Activated CD4-positive, alpha-beta T cell treated with anti-CD3 and anti-CD28 coated beads for 1 hour (primary cell): Measurements from ENCODE around the gene DCAF10.
"Not testable (repeated sequence)": the region's sequence is repeated elsewhere in the genome, so short reads cannot be mapped to it uniquely, and the experiment has no call there.

Experiments used
- DNase-seq: peaks from one replicate; pipeline ENCODE4 v3.0.0-alpha.2; 2020

DCAF10 gene

GRCh38 chr9:37870081-37870798, 69.6 kb downstream of the DCAF10 start:
- no peak for DNase-seq

GRCh38 chr9:37870799-37871176, 70.2 kb downstream of the DCAF10 start:
- no peak for DNase-seq

DNA sequence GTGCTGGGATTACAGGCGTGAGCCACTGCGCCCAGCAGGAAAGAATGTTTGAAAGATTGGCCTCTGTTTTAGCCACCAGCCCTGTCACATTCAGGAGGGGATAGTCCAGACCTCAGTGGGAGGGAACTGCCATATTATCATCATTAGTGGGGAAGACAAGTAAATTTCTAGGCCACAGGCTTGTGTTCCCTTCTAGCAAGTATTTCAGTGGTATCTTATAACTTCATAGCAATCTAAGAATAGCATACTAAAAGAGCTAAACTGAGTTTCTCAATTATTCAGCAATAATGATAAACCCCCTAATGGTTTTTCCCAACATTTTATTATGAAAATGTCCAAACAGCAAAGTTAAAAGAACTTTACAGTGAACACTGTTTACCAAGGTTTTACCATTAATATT, 73.4 kb downstream of the DCAF10 start:
- DNase-seq, result no peak

DNA sequence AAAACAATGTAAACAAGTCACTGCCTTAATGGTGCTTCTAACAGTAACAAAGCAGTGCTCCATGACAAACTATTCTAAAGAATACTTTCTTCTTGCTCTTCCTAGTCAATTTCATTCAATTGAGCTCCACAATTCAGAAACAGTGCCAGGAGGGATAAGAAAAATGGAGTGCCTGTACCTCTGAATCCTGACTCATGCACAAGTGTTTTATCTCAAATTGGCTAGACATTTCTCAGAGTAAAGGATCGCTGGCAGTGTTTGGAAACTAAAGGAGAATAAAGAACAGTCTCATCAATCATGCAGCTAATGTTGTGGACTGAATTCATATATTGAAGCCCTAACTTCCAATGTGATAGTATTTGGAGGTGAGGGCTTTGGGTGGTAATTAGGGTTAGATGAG, 75.8 kb downstream of the DCAF10 start:
- no peak for DNase-seq

GRCh38 chr9:37880916-37881479, 80.4 kb downstream of the DCAF10 start:
- no peak for DNase-seq

GRCh38 chr9:37887977-37888583, 87.5 kb downstream of the DCAF10 start:
- DNase-seq, result not testable (repeated sequence)

GRCh38 chr9:37889536-37889935, 88.9 kb downstream of the DCAF10 start:
- DNase-seq, result no peak

DNA sequence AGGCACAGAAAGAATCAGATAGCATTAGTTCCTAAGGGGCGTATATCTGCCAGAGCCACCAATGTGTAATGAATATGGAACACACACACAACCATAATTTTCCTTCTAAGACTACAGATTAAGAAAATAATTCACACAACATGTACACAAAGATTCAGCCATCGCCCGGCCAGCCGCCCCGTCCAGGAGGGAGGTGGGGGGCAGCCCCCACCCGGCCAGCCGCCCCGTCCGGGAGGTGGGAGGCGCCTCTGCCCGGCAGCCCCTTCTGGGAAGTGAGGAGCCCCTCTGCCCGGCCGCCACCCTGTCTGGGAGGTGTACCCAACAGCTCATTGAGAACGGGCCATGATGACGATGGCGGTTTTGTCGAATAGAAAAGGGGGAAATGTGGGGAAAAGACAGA, 90.4 kb downstream of the DCAF10 start:
- not testable (repeated sequence) for DNase-seq

DNA sequence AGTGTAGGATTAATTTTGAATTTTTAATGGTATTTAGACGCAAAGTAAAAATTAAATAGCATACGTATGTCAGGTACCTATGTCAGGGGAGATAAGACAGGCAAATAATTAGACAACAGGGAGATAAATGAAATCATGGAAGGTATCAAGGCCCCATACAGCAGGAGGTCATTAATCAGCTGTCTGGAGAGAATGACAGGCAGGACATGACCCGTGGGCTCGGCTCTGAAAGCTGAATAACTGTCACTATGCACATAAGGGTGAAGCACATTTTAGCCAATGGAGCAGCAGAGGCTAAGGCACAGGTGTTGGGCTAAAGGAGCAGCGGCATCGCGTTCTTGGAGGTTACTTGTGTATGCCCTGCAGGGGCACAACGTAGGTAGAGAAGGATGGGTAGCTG, 91.5 kb downstream of the DCAF10 start:
- DNase-seq, result no peak

GRCh38 chr9:37897665-37898064, 97.1 kb downstream of the DCAF10 start:
- DNase-seq, result no peak

DNA sequence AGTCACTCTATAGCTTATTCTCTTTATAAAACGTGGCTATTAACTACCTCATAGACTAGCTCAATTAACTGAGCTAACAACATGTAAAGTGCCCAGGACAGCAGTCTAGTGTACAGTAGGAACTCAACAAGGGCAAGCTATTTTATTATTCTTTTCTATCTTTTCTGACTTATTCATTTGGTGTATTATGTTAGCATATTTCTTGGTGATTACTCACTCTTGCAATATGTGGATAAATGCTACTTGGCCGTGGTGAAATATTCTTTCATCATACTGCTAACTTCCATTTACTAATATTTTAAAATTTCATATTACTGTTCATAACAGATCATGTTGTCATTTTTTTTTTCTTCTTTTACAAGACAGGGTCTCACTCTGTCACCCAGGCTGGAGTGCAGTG, 98.4 kb downstream of the DCAF10 start:
- no peak for DNase-seq

DNA sequence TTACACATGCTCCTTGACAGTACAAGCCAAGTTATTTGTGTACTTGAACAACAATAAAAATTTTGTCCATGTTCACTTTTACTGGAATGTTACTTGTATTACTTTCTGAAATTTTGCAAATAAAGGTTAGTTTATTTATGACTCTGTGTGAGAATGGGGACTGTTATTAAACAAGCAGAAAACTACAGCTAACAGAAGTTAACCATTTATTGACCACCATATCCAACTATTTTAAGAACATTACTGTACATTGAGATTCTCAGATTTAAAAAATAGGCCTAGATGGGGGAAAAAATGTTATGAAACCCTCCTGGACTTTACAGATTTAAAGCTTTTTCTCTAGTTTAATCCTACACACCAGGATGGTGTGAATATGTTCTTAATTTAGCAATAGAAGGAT, 101.5 kb downstream of the DCAF10 start:
- no peak for DNase-seq

DNA sequence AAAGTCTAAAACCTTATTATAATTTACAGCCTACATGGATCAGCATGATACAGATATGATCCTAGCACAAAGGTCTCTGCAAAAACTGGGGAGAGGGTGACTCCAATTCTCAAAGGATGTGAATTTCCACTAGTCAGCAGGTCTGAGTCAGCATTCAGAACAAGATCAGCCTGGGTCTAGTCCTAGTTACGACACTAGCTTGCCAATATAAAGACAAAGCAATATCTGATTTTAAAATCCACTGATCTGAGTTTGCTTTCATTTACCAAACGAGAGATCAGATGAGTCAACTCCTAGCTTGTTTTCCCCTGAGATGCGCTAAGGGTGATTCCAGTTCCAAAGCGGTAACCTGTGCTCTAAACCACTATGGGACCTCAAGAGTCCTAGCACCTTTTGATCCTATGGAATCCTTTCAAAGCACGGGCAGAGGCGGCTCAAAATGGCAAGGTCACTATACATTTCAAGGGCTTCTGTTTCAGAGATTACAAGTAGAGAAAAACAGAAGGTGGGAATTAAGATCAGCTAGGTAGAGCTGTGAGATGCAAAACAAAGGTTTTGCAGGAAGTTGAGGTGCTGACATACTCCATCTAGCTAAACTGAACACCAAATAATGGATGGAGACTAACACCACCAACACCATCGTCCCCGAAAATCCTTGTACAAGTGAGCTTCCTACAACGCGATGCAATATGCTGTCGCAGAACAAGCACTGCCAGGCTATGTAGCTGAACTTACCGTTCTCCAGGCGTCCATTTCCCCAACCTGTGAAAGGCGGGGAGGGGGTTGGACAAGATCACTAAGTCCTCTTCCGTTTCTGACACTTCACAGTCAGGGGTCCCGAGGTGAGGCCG, 102.4 kb downstream of the DCAF10 start:
- DNase-seq, result no peak

- DNase-seq, result peak; percentile 92
Measured at GRCh38 chr9:37903647-37904444, 103.2 kb downstream of the DCAF10 start, which contains the start of gene SLC25A51. Gene SLC25A51 (minus strand): TSS chr9:37904127. CDS start chr9:37888550, 15,577 bp downstream.

DNA sequence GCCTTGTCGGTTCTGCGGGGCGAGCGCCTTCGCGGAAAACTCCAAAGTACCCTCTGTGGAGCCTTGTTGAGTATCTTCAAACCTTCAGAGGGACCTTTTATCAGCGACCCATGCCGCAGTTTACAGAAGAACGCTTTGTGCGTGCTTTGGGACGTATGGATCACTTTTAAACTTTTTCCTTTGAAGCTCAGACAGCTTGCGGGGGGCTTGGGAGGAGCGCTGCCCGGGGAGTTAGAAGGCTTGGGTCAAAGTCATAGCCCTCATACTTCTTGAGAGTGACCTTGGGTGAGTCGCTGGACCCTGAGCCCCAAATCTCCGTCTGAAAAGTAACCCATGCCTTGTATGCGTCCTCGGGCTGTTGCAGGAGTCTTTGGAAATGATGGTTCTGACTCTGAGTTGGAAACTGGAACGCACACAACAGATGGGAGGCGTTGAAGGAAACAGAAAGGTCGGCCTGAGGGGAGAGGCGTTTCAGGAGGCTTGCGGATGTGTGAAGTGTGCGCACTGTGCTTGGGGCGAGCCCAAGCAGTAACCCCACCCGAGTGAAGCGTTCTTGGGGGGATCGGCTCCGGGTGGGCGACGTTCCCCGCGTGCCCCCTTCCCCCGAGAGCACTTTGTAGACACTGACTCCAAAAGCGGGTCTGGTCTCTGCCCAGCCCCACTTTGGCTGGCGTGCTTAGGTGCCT, 104.0 kb downstream of the DCAF10 start:
- DNase-seq, result no peak

DNA sequence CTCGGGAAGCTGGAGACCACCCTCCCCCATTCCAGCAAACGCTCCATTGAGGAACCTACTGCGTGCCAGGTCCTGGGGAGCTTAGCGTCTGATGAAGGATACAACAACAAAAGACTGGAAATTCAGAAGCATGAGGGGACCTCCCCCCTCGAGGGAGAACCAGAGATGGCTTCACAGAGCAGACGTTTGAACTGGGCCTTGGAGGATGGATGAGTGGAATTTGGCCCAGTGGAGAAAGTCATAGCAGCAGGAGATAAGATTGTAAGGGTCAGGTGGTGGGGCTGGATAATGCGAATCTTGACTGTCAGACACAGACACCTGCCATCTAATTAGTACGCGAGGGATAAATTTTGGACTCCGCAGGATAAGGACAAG, 104.5 kb downstream of the DCAF10 start:
- no peak for DNase-seq

DNA sequence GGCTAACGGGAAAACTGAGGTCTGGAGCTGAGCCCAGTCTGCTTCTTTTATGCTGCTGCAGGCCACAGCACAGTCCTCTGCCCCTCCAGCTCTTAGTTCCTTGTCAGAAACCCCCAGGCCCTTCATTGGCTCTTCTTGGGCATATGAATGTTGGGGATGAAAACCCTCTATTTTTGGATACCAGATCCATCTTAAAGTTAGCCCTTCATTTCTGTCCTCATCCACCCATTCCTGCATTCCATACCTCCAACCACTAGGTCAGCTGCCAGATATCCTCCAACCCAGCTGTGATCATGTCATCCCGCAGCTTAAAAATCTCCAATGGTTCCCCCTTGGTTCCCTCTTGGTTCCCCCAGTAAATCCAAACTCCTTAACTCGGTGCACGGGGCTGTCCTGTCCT, 105.2 kb downstream of the DCAF10 start:
- no peak for DNase-seq

DNA sequence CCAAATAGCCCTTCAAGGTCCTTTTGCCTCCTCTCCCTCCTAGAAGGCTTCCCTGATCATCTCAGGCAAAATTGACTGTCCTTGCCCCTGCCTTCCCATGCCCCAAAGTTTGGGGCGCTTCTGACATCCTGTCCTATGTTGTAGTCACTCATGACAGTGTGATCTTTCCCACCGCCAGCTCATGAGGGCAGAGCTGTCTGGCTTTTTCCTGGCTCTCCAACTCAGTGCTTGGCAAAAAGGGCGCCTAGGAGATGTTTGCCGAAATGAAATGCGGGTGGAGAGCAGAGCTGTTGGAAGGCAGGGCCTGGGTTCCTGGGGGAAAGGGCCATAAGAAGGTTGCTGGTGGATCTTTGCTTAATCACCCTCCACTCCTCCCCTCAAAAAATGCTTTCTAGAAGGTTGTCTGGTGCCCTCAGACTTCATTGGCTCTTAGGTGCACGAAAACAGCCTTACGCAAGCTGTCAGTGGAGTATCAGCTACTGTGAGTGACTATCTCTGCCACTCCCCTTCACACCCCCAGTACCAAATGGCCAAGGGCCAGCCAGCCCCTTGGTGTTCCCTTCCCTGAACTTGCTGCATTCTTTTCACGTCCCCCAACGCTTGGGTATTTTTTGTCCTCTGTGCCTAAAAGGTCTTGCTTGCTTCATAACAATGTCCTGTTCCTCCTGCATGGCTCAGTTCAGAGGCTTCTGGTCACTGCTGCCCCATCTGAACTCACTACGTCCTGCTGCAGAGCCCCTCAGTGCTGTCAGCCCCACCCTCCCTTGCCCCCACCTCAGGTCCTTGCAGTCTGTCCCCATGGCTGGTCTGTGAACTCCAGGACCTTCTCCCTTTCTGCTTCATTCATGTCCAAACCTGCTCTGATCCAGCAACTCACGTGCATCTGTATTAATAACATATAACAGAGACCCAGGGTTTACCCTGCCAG, 106.0 kb downstream of the DCAF10 start:
- DNase-seq, result no peak

DNA sequence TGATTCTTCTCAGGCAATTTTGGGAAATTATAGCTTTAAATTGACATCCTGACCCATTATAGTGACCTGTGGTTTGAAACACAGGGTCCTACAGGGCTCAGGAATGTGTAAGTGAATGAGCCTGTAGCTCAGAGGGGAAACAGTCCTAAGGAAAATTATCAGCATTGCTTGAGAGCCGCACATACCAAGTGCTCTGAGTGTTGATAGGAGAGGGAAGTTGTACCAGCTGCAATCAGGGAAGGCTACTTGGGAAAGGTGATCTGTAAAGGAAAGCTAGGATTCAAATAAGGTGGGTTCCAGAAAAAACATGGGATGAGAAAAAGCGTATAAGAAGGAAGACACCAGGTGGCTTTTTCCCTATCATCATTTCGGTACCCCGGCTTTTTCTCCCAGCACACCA, 107.7 kb downstream of the DCAF10 start:
- DNase-seq, result no peak

- DNase-seq, result no peak
Measured at GRCh38 chr9:37908698-37909186, 108.1 kb downstream of the DCAF10 start.

GRCh38 chr9:37909326-37909725, 108.7 kb downstream of the DCAF10 start:
- DNase-seq, result no peak
